ENCODE measurements around the gene RBM4.

Gene RBM4

DNA sequence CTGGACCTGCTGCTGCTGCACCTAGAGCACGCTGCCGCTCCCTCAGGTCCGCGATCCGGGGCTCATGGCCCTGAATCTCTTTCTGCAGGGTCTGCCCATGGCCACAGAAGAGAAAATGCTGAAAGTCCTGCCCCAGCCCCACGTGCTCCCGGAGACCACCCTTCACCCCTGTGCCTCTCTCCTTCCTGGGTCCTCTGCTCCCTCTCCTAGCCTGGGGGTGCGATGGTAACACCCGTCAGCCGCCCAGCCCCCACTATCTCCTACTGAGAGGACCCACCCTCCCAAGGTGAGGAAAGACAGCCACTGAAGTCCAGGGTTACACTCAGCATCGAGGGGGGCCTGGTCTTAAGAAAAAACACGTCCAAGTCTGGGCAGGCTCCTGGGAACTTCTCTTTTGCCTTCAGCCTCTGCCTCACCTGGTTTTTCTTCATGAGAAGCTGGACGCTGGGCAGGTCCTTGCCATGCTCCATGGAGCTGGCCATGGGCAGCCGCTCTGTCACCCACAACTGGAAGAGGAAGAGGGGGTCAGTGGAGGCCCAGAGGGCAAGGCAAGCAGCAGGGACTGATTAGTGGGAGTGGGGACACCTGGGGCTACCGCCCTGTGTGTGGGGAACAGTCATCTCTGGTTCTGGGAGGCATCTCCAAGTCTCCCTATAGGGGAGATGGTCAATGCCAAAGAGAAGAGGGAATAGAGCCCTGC is 55.0 kb downstream of the RBM4 start:
- Histone ChIP-seq H3K4me3 (ENCODE audit: low read depth, low read length) (no peak overlapping the region), H3K27me3 (replicated peaks) (no peaks in the 10 kb centered on the region), H3K27ac (no peak overlapping the region), H3K36me3 (replicated peaks) (no peaks in the 10 kb centered on the region)
- TF ChIP-seq, protein P1, sequence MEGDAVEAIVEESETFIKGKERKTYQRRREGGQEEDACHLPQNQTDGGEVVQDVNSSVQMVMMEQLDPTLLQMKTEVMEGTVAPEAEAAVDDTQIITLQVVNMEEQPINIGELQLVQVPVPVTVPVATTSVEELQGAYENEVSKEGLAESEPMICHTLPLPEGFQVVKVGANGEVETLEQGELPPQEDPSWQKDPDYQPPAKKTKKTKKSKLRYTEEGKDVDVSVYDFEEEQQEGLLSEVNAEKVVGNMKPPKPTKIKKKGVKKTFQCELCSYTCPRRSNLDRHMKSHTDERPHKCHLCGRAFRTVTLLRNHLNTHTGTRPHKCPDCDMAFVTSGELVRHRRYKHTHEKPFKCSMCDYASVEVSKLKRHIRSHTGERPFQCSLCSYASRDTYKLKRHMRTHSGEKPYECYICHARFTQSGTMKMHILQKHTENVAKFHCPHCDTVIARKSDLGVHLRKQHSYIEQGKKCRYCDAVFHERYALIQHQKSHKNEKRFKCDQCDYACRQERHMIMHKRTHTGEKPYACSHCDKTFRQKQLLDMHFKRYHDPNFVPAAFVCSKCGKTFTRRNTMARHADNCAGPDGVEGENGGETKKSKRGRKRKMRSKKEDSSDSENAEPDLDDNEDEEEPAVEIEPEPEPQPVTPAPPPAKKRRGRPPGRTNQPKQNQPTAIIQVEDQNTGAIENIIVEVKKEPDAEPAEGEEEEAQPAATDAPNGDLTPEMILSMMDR (IDR thresholded peaks at IDR 0.05; ENCODE audit: low read depth, low read length, missing control alignments) = no peak
- in situ Hi-C loops (cut with HindIII; ENCODE audit: low pct_ligation_motif_present, low sequenced_read_pairs) = no loop called here
- no peak for DNase-seq

DNA sequence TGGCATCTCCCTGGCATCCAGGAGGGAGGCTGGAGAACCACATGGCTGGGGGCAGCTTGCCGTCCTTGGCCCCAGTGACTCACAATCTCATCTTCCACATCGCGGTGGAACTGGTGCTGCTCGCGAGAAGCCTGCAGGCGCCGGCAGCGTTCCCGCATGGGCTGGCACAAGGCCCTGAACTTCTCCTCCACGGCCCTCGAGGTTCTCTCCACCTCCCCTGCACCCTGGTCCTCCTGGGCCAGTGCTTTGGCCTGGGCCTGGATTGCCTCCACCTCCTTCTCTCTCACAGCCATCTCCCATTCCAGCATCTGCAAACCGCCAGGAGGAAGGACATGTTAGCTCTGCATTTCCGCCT is 55.5 kb downstream of the RBM4 start:
- H3K27ac ChIP-seq = no peak overlapping the region
- H3K27me3 ChIP-seq (replicated peaks) = no peaks in the 10 kb centered on the region
- in situ Hi-C loops (cut with HindIII; ENCODE audit: low pct_ligation_motif_present, low sequenced_read_pairs) = no loop called here
- no peak for DNase-seq
- H3K36me3 ChIP-seq (replicated peaks) = no peaks in the 10 kb centered on the region
- TF ChIP-seq, protein P1 (IDR thresholded peaks at IDR 0.05; ENCODE audit: low read depth, low read length, missing control alignments) = no peak
- no peak overlapping the region for H3K4me3 ChIP-seq (ENCODE audit: low read depth, low read length)

DNA sequence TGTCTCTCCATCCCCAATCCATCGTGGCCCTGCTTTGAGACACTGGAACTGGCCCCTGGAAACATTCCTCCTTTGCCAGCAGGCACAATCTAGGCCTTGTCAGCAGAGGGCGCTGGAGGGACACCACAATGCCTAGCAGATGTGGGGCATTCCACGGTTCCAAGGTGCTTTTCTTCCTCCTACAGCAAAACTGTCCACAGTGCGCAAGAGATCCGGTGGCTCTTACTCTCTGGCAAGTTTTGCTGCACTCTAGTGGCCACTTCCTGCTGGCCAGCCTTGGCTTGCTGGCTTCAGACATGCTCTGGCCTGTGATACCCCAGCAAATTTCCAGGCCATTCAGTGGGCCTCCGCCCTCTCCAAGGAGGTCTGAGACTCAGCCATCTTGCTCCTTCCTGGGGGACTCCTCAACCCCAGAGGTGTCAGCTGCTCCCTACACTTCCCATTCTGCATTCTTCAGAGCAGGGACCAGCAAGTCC is 56.3 kb downstream of the RBM4 start:
- no peak overlapping the region for H3K4me3 ChIP-seq (ENCODE audit: low read depth, low read length)
- no peaks in the 10 kb centered on the region for H3K27me3 ChIP-seq (replicated peaks)
- DNase-seq = peak; percentile 97
- TF ChIP-seq, protein P1 (IDR thresholded peaks at IDR 0.05; ENCODE audit: low read depth, low read length, missing control alignments) = peak; percentile 97
- in situ Hi-C loops (cut with HindIII; ENCODE audit: low pct_ligation_motif_present, low sequenced_read_pairs) = no loop called here
- H3K27ac ChIP-seq = no peak overlapping the region
- no peaks in the 10 kb centered on the region for H3K36me3 ChIP-seq (replicated peaks)
